ENCODE results near the gene MNT.

MNT gene

DNA sequence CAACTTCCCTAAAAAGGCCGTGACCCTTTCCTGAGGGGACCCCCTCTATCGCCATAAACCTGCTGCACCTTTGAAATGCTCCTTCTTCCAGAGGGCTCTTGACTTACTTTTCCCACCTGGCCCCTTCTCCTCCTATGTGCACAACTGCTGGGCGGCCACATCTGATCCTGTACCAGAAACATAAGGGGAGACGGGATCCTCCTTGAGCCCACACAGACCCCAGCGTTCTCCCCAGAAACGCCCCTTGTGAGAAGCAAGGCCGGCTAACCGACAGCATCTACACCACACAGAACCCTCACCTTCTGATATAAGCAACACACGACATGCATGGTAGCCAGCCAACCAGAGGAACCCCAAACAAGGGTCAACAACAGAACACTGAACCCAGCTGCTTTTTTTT, 14.2 kb upstream of the MNT start:
- DNase-seq (ENCODE audit: low spot score): no peak

DNA sequence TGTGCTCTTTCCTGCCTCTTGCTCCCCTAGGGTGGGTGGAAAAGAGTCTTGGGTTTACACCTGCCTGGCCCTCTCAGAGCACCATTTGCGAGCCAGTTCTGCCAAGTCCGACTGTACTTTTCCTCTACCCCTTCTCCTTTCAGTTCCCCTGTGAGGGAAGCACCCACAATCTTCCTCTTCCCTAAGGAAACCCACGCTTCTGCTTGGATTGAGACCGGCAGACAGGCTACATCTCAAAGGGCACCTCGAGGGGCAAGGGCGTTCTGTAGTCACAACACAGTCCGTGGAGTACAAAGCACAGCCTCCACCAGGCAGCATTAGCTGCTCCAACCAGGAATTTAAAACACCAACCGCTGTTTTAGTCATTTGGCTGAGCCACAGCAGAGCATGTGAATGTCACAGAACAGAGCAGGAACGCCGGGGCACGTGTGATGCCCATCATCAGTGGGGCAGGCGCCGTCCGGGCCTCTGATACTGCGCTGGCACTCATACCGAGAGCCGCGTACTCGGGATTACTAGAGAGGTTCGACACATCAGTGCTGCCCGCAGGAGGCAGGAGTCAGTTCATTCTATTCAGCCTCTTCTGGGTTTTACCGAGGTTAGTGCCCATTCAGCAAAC, 13.7 kb upstream of the MNT start:
- DNase-seq (ENCODE audit: low spot score): no peak

DNA sequence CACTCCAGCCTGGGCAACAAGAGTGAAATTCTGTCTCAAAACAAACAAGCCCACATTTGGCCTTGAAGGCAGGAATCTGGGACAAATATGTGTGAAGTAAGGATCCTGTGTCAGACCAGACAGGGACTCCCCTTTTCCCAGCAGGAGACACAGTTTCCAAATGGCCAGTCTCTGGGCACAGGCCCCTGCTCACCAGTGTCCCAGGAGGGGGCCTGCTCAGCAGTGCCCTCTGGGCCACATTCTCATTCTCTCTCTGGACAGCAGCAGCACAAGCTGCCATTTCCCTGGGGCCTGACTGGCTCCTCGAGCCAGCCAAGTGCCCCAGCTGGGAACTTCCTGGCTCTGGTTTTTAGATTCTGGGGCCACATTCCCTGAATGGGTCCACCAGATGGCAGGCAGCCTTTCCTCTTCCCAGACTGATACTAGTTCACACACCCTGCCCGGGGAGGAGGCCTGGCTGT, 11.7 kb upstream of the MNT start:
- DNase-seq (ENCODE audit: low spot score): no peak

DNA sequence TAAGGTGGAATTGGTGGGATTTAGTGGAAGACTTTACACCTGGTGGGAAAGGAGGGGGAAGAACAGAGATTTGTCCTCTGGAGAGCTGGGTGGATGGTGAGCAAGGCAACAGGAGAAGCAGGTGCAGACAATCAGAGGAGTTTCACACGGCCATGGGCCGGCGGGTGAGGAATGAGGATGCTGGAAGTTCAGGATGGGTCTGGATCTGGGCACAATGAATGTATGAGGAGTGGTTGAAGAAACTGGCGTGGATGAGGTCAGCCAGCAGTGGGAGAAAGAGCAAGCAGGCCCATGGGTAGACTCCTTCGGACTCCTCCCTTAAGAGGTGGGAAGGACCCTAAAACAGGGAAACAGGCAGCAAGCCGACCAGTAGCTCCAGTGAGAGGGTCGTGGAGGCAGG, 10.1 kb upstream of the MNT start:
- DNase-seq (ENCODE audit: low spot score): no peak

DNA sequence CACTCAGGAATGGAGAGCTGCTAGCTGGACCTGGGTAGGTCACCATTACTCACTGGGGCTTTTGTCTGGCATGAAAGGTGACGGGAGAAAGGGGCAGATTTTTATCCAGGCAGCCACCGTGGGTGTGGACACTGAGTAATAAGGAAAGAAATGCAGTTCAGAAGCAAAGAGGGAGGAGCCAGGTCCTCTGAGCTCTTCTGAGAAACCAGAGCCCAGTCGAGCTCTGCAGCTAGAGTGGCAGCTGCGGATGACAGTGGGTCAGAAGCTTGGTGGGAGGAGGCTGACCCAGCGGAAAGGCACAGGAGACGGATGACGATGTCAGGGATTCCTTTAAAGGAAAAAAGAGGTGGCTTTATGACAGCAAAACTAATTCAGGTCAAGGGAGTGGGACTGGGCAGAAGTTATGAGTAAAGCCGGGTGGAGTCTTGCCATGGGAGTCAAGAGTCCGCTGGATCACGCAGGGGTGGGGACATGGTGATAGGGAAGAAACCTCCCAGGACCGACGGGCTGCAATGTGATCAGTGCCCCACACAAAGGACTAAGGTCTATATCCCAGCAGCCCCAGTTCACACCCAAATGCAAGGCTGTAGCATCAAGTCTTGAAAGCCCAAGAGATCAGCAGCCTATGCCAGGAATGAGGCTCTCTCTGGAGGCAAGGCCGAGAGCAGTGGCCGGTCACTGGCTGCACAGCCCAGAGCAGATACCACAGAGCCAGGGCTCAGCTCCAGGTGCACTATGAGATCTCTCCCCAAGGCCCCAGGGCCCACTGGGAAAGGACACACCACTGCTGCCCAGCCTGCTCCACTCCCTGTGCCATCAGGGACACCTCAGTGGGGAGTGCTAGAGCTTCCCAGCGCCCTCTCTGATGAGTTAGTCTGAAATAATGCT, 6.3 kb upstream of the MNT start:
- no peak for DNase-seq (ENCODE audit: low spot score)

DNA sequence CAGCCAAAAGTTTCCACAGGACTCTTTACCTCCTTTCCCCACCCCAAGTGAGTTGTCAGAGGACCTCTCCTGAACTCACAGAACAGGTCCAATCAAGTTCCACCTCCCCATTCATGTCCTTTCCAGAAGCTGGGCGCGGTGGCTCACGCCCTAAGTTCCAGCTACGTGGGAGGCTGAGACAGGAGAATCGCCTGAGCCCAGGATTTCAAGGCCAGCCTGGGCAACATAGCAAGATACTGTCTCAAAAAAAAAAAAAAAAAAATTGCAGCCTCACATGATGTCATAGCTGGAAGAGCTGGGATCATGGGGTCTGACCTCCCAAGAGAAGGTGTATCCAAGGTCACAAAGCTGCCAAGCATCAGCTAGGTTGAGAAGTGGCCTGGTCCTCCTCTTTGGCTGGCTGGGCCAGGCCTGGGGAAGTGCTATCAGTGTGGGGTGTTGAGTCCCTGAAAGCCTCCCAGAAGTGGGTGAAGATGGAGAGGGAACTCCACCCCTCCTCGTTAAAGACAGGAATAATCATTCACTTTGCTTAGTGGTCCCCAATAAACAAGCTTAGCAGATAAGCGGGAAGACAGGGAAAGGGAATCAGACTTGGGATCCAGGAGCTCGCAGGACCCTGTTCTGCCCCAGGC, 5.5 kb upstream of the MNT start:
- DNase-seq (ENCODE audit: low spot score): no peak

DNA sequence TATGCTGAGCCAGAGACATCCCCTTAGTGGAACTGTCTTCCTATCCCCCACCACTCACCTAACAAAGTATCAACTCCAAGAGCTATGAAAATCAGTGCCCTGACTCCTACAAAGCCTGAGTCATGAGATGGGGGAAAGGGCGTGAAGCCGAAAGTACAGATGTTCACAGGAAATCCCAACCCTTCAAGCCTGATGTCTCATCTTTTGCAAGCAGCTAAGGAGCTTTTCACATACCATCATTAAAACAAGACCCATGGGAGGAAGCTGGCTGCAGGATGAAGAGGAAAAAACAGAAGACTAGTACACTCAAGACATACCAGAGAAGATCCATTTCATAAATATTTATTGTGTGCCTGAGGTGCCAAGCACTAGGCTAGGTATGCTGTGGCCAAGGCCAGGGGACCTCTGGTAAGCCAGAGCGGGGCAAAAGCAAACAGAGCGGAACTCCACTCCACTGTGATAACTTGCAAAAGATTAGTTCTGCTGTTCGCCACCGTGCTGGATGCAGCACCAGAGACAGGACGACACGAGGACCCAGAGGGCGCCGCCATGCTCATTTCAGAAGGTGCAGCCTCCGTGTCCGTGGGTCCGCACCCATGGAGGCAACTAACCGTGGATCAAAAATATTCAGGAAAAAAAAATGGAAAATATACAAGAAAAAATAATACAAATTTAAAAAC, 4.5 kb upstream of the MNT start:
- no peak for DNase-seq (ENCODE audit: low spot score)

DNA sequence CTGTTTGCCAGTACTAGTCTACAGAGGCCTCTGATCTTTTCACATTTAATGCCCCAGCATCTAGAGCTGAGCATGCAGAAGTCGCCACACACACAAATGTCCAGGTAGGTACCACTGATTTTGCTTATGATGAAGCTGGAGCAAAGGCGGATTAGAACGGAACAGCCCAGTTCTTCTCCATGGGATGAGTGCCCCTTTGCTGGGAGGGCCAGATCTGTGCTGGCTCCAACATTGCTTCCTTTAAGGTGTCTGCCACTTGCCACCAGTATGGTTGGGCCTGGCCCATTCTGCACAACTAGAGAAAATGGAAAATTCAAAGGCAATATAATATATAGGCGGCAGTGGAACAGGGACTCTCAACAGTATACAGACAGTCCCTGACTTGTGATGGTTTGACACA, 2.2 kb upstream of the MNT start:
- no peak for DNase-seq (ENCODE audit: low spot score)

DNA sequence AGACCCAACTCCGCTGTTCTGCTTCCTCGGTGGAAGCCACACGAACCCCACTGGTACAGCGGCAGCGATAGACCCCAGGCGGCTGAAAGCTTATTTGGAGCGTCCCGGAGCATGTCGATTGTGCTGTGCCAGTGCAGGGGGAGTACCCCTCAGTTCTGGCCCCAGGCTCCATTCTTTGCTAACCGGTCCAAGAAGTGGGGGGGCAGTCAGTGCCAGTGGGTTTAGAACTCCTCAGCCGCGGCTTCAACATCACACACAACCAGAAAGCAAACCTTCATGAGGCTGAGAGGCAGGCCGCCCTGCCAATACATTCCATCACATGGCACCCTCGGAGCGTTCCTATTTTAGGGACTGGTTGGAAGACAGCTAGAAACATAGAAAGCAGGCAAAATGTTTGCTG, 1.7 kb upstream of the MNT start:
- no peak for DNase-seq (ENCODE audit: low spot score)

DNA sequence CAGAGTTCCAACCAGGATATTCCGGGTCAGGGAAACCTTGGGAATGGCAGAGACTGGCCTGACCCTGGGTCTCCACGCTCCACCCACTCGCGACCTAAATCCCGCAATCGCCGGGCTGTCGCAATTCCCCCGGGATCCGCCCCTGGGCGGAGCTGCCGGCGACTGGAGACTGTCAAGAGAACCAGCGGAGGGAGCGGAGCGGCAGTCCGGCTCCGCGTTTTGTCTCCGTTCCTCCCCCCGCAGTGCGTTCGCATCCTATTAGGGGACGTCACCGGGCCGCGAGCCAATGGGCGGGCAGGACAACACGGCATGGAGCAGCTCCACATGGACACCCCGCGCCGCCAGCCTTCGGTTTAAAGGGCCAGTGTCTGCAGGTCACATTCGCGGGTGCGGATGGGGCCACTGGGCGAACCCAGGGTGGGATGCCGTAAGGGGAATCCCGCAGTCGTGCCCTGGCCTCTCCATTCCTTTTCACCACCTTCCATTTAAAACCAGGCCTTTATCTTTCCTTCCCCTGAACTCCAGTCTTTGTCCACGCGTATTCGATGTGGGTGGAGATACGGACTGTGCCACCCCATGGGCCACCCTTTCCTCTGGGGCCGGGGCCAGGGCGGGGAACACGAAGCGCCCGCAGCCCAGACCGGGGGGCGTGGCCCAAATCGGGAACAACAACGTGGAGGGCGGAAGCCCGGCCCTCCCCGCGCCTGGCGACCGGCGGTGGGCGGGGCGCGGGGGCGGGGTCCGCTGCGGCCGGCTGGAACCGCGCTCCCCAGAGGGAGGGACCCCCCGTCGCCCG, 764 bp upstream of the MNT start:
- peak; percentile 99 for DNase-seq (ENCODE audit: low spot score)

DNA sequence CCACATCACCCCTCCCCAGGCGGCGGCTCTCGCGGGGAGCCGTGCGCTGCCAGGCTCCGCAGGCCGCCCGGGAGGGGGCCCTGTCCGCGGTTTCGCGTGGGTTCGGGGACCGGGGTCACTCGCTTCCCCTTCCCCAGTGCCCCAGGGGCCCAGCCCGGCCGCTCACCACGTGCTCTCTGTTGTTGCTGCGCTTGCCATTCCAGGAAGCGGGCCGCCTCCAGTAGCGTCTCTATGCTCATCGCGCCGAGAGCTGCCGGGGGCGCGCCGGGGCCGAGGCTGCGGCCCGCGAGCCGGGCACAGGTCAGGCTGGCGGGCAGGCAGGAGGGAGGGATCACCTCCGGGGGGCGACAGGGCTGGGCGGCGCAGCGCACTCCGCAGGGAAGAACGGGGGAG, 390 bp downstream of the MNT start:
- DNase-seq (ENCODE audit: low spot score): peak; percentile 40

DNA sequence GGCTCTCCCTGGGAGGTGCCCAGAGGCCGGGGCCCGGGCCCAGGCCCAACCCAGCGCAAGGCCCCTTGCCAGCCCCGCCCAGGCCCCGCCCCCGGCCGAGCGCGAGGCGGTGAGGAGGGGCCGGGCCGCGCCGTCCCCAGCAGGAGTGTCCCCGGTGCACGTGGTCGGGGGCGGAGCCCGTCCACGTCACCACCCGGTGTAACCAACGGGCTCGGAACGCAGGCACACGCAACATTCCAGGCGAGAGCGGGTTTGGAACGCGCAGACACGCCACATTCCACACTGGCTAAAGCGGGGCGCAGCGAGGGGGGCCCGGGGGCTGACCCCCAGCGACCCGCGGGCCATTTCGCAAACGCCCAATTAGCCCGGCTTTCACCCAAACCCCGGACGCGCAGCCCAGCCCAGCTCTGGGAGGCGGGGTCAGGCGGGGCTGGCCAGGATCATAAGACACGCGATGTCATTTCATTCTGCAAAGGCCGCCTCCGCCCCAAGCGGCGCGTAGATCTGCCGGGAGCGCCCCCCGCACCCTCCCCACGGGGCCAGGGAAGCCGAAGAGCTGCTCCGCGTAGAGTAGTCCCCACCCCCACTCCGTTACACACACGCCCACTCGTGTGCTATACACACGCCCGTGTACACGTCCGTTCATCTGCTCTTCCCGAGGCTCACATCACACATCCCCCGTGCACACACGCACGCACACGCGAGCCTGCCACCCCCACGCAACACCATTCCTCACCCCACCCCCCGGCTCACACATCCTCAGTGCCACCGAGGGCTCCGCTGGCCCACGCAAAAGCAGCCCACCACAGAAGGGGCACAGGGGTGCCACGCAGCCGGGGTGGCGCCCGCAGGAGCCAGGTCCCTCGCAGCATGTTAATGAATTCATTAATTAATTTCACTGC, 1.0 kb downstream of the MNT start:
- DNase-seq (ENCODE audit: low spot score): peak; percentile 90

DNA sequence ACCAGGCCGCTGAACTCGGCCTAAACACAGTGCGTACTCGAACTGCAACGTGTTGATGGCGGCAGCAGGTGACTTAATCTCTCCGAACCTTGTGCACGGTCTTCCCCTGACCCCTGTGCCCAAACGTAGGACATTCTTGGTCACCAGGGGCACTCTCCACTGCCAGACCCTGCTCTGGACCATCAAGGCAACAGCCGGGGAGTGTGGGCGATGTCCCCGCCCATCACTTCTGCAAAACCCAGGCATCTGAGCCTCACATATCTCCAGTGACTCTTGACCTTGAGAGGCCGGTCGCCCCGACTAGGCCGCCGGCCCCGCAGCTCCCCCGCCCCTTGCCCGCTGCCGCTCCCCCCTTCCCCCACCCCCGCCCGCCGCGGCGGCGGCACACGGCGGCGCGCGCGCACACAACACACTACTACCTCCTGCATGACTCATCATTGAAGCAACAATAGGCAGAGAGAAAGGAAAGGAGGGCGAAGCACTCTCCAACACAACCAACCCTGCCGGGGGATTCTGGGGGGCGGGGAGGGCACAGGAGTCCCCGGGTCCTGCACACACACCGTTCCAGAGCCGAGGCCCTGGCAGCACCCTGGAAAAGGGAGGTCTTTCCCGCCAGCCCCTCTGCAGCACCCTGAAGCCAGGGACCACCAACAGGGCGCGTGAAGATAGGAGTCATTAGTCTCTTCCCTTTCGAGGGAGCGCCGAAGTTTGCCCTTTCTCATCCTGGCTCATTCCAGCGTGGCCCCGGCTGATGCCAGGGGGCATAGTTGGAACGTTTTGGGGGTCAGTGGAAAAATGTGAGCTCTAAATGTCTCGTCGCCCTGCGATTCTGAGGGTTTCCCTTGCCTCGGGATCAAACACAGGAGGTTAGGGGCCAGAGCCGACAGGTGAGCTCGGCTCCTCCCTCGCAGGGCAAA, 1.9 kb downstream of the MNT start:
- peak; percentile 70 for DNase-seq (ENCODE audit: low spot score)

DNA sequence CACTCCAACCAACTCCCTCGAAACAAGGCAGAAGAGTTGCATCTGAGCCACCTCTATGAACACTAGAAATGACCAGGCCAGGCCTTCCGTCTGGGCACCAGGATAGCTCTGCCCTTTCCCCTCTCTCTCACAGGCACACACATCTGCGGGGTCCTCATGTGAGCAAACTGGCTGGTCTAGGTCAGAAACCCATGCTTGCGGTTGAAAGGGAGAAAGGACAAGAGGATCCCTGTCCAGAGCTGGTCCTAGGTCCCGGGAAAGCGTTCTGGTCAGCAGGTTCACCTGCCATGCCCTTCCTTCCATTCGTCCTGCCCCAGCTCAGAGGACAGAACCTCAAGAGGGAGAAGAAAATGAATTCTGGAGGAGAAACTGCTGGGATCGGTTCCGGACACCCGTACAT, 2.7 kb downstream of the MNT start:
- DNase-seq (ENCODE audit: low spot score): no peak

DNA sequence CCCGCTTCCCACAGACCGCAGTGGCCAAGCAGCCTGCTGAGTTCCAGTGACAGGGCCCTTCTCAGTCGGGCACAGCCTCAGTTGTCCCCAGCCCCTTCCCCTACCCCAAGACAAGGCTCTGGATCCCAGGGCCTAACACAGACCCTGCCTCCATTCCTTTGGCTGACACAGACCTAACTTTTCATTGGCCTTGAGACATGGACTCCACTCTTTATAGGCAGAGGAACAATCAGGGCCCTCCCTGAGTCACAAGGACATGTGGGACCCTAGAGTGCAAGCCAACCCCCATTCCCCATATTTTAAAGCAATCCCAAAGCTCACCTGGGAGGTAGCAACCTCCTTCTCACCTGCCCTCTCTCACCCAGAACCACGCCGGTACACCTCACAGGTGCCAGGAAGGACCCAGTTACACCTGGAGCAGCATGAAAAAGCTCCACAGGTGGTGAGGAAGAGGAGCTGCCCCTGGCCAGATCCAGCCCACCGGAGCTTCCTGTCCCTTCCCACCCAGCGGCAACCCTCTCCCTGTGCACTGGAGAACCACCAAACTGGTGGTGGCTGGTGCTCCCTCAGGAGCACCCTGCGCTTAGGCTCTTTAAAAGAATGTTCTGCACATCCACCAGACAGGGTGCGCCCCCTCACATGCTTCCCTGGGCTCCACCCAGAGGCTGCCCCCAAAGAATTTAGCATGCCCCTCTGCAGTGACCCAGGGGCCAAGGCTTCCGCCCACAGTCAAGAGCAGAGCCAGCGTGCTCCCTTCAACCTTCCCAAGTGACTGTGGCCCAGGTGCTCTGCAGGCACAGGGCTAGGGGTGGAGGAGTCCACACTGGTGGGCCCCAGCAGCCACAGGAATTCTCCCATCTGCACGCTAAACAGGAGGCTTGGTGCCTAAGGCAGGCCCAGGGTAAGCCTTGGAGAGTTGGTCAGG, 3.4 kb downstream of the MNT start:
- no peak for DNase-seq (ENCODE audit: low spot score)

DNA sequence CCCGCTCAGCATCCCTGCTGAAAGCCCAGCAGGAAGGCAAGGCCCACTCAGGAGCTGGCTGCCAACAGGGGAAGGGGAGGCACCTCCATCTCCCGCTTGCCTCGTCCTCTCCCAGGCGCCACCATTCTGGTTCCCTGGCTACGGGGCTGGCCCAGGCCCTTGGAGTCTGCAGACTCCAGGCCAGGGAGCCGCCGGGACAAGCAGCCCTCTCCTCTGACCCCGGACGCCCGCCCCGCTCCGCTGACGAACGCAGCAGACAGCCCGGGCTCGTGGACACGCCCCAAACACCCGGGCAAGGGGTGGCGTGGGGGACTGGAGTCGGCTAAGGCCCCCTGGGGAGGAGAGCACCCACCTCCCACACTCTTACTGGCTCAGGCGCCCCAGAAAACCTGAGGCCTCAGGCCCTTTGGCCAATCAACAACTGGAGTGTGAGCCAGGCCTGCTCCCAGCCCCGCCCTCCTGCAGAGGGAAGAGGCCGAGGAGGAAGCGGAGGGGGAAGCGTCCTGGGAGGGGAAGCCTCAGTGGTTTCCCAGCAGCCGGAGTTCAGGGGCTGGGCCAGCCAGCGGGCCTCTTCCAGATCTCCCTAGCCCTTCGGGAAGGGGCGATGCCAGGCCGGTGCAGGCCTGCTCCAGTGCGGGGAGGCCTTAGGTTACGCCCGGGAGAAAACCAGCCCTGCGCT, 4.2 kb downstream of the MNT start:
- peak; percentile 38 for DNase-seq (ENCODE audit: low spot score)

DNA sequence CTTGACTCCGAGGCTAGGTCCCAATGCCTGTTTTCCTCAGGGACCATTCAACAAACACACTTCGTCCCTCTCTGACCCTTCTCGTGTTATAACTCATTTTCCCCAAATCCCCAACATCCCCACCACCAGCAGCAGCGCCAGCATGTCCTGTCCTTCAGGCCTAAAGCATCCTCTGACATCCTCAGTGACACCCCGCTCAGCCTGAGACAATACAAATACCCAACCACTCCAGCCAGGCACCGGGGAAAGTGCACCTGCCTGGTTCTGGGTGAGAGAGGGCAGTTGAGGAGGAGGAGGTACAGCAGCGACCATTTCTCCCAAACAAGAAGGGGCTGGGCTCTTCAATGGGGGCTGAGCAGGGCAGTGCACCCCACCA, 4.7 kb downstream of the MNT start:
- DNase-seq (ENCODE audit: low spot score): no peak
